Fibroblast of lung (primary cell): ENCODE measurements around the gene IRAK1BP1.

Experiments
- EZH2 ChIP-seq: IDR thresholded peaks from 2 replicates; pipeline ENCODE4 v1.5.1; 2012; ENCODE audit warnings: low read length, control low read depth, mild to moderate bottlenecking; ENCODE audit errors: missing control alignments
- TF ChIP-seq, protein P1 (sequence below), 2 donors: IDR thresholded peaks in 1 of 2; conservative IDR thresholded peaks in 1 of 2; 1 replicate in 1 of 2; 2 replicates in 1 of 2; pipeline ENCODE4 v1.5.1; 2011 to 2012; ENCODE audit warnings: low read length in 2 of 2, control low read depth in 1 of 2, inconsistent platforms in 1 of 2, low read depth in 1 of 2, mild to moderate bottlenecking in 1 of 2

DNA sequence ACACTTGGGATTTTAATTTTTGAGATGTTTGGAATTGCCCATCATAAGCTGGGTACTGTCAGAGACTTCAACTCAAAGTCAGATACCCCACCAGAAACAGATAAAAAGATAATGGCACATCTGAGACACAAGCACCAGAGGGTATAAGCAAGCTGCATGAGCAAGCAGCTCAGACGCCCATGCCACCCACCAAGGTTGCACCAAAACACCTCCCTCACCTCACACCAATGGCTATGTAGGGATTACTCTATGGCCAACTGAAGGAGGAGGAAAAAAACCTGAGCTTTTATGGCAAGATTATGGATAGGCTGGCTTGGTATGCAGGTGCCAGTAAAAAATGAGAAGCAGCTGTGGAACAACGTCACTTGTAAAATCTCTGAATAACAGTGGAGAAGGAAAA is 3.8 kb upstream of the IRAK1BP1 start:
- no peak for TF ChIP-seq EZH2
- TF ChIP-seq, protein P1, sequence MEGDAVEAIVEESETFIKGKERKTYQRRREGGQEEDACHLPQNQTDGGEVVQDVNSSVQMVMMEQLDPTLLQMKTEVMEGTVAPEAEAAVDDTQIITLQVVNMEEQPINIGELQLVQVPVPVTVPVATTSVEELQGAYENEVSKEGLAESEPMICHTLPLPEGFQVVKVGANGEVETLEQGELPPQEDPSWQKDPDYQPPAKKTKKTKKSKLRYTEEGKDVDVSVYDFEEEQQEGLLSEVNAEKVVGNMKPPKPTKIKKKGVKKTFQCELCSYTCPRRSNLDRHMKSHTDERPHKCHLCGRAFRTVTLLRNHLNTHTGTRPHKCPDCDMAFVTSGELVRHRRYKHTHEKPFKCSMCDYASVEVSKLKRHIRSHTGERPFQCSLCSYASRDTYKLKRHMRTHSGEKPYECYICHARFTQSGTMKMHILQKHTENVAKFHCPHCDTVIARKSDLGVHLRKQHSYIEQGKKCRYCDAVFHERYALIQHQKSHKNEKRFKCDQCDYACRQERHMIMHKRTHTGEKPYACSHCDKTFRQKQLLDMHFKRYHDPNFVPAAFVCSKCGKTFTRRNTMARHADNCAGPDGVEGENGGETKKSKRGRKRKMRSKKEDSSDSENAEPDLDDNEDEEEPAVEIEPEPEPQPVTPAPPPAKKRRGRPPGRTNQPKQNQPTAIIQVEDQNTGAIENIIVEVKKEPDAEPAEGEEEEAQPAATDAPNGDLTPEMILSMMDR (conservative IDR thresholded peaks at IDR 0.05 in 1 of 2, IDR thresholded peaks at IDR 0.05 in 1 of 2; ENCODE audit: low read depth in 1 of 2, low read length in 2 of 2) = no peak
